ENCODE results near the gene UQCR11. TPM values are rescaled to one million over a fixed set of nuclear protein-coding genes. Genes with fewer than 3 reads are reported as not detected.

UQCR11 gene
- total RNA-seq, 1 experiment from 2014 or later = 192 TPM

- Histone ChIP-seq H3K4me3 (no peak overlapping the region), H3K36me3 (no peaks in the 10 kb centered on the region; the same call in 1 of the 2 replicates), H3K9me3 (no peaks in the 10 kb centered on the region), H3K27me3 (no peaks in the 10 kb centered on the region)
- no peak for DNase-seq
These were observed 4.6 kb upstream of the UQCR11 start for GRCh38 chr19:1609680-1610474.

- Histone ChIP-seq H3K36me3 (no peaks in the 10 kb centered on the region; the same call in 1 of the 2 replicates), H3K9me3 (no peaks in the 10 kb centered on the region), H3K4me3 (no peak overlapping the region), H3K27me3 (no peaks in the 10 kb centered on the region)
- no peak for DNase-seq
These were observed 3.8 kb upstream of the UQCR11 start for GRCh38 chr19:1609103-1609396.

GRCh38 chr19:1608359-1609102, 3.3 kb upstream of the UQCR11 start:
- H3K36me3 ChIP-seq = peaks cover 2% of the 10 kb centered on the region; the same call in 1 of the 2 replicates
- DNase-seq = no peak
- H3K9me3 ChIP-seq = no peaks in the 10 kb centered on the region
- no peak overlapping the region for H3K4me3 ChIP-seq
- H3K27me3 ChIP-seq = no peaks in the 10 kb centered on the region

- H3K27me3 ChIP-seq = no peaks in the 10 kb centered on the region
- no peak for DNase-seq
- H3K9me3 ChIP-seq = no peaks in the 10 kb centered on the region
- H3K4me3 ChIP-seq = peak overlapping the region; percentile 86
- H3K36me3 ChIP-seq = peaks cover 7% of the 10 kb centered on the region
These were observed 933 bp upstream of the UQCR11 start for GRCh38 chr19:1606138-1606651.

GRCh38 chr19:1602091-1602707, 3.1 kb downstream of the UQCR11 start:
- no peak for DNase-seq
- peaks cover 14% of the 10 kb centered on the region for H3K36me3 ChIP-seq

GRCh38 chr19:1601613-1602064, 3.6 kb downstream of the UQCR11 start:
- no peaks in the 10 kb centered on the region for H3K27me3 ChIP-seq
- H3K36me3 ChIP-seq = peaks cover 17% of the 10 kb centered on the region
- no peaks in the 10 kb centered on the region for H3K9me3 ChIP-seq
- DNase-seq = no peak
- H3K4me3 ChIP-seq = no peak overlapping the region

More at GRCh38 chr19:1602091-1602707, 3.1 kb downstream of the UQCR11 start:
- Histone ChIP-seq H3K27me3 (no peaks in the 10 kb centered on the region), H3K4me3 (no peak overlapping the region), H3K9me3 (no peaks in the 10 kb centered on the region)

- H3K9me3 ChIP-seq = no peaks in the 10 kb centered on the region
- H3K36me3 ChIP-seq = peaks cover 19% of the 10 kb centered on the region
- no peak overlapping the region for H3K4me3 ChIP-seq
- H3K27me3 ChIP-seq = no peaks in the 10 kb centered on the region
- no peak for DNase-seq
These were observed 5.8 kb downstream of the UQCR11 start for GRCh38 chr19:1599460-1599846.

- no peak for DNase-seq
- H3K27me3 ChIP-seq = no peaks in the 10 kb centered on the region
- H3K36me3 ChIP-seq = peaks cover 19% of the 10 kb centered on the region
These were observed 6.3 kb downstream of the UQCR11 start for GRCh38 chr19:1598777-1599459.

GRCh38 chr19:1593501-1593772, 11.8 kb downstream of the UQCR11 start:
- no peaks in the 10 kb centered on the region for H3K27me3 ChIP-seq
- DNase-seq = no peak
- peak overlapping the region; percentile 52 for H3K4me3 ChIP-seq
- peaks cover 22% of the 10 kb centered on the region for H3K36me3 ChIP-seq
- H3K9me3 ChIP-seq = no peaks in the 10 kb centered on the region

More at GRCh38 chr19:1598777-1599459, 6.3 kb downstream of the UQCR11 start:
- Histone ChIP-seq H3K4me3 (no peak overlapping the region), H3K9me3 (no peaks in the 10 kb centered on the region)

GRCh38 chr19:1592755-1593500, 12.3 kb downstream of the UQCR11 start, which contains the start of gene MBD3:
Gene MBD3, minus strand, starts transcription at chr19:1592865. Its CDS starts 234 bp downstream, at chr19:1592631.
- Histone ChIP-seq H3K27me3 (no peaks in the 10 kb centered on the region), H3K4me3 (peak within 1 kb of the TSS; percentile 95), H3K9me3 (no peaks in the 10 kb centered on the region), H3K36me3 (peaks cover 22% of the 10 kb centered on the region)
- peak; percentile 84 for DNase-seq

- Histone ChIP-seq H3K27me3 (no peaks in the 10 kb centered on the region), H3K4me3 (peak overlapping the region; percentile 95), H3K9me3 (no peaks in the 10 kb centered on the region), H3K36me3 (peaks cover 14% of the 10 kb centered on the region)
- peak; percentile 77 for DNase-seq
These were observed 13.1 kb downstream of the UQCR11 start for GRCh38 chr19:1592024-1592754.

- Histone ChIP-seq H3K4me3 (peak overlapping the region; percentile 95), H3K27me3 (no peaks in the 10 kb centered on the region), H3K36me3 (peaks cover 10% of the 10 kb centered on the region), H3K9me3 (no peaks in the 10 kb centered on the region)
- DNase-seq = no peak
These were observed 13.7 kb downstream of the UQCR11 start for GRCh38 chr19:1591421-1592023.

- H3K9me3 ChIP-seq = no peaks in the 10 kb centered on the region
- no peak for DNase-seq
- H3K36me3 ChIP-seq = peaks cover 9% of the 10 kb centered on the region
These were observed 14.4 kb downstream of the UQCR11 start for GRCh38 chr19:1590641-1591397.

GRCh38 chr19:1587872-1588271, 17.4 kb downstream of the UQCR11 start:
- no peak for DNase-seq
- Histone ChIP-seq H3K4me3 (no peak overlapping the region), H3K9me3 (no peaks in the 10 kb centered on the region), H3K27me3 (no peaks in the 10 kb centered on the region), H3K36me3 (peaks cover 12% of the 10 kb centered on the region)

More at GRCh38 chr19:1590641-1591397, 14.4 kb downstream of the UQCR11 start:
- no peaks in the 10 kb centered on the region for H3K27me3 ChIP-seq
- H3K4me3 ChIP-seq = peak overlapping the region; percentile 95

GRCh38 chr19:1585243-1585580, 20.1 kb downstream of the UQCR11 start:
- Histone ChIP-seq H3K9me3 (no peaks in the 10 kb centered on the region), H3K4me3 (no peak overlapping the region), H3K27me3 (no peaks in the 10 kb centered on the region), H3K36me3 (peaks cover 8% of the 10 kb centered on the region)
- DNase-seq = no peak

All from MG63 (cell line).